ENCODE measurements around the gene RNF187.
A peak's percentile ranks its signal among the peaks of the same experiment; 100 is the strongest.

RNF187 gene

DNA sequence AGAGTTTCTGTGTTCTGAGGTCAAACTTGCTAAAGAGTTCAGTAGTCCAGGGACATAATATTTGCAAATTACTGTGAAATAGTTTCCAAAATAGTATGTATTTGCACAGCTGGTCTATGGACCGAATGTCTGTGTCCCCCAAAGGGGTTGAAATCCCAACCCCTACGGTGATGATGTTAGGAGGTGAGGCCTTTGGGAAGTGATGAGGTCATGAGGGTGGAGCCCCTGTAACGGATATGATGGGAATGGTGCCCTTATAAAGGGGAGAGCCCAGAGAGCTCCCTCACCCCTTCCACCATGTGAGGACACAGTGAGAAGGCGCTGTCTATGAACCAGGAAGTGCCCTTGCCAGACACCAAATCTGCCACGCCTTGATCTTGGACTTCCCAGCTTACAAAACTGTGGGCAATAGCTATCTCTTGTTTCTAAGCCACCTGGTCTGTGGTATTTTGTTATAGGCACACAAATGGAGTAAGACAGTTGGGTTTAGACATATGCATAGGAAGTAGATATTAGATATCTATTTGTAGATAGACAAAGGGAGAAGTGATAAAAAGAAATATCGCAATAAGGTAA, 21.7 kb downstream of the RNF187 start:
- no peak for DNase-seq (ENCODE audit: low read depth in 2 of 2)

- DNase-seq (ENCODE audit: low read depth in 2 of 2): no peak
These were observed 23.1 kb downstream of the RNF187 start for GRCh38 chr1:228510101-228510802.

GRCh38 chr1:228510803-228511413, 23.7 kb downstream of the RNF187 start:
- no peak for DNase-seq (ENCODE audit: low read depth in 2 of 2)

GRCh38 chr1:228511546-228512445, 24.6 kb downstream of the RNF187 start:
- DNase-seq (ENCODE audit: low read depth in 2 of 2): no peak

- DNase-seq (ENCODE audit: low read depth in 2 of 2): no peak
These were observed 25.6 kb downstream of the RNF187 start for GRCh38 chr1:228512781-228513198.

DNA sequence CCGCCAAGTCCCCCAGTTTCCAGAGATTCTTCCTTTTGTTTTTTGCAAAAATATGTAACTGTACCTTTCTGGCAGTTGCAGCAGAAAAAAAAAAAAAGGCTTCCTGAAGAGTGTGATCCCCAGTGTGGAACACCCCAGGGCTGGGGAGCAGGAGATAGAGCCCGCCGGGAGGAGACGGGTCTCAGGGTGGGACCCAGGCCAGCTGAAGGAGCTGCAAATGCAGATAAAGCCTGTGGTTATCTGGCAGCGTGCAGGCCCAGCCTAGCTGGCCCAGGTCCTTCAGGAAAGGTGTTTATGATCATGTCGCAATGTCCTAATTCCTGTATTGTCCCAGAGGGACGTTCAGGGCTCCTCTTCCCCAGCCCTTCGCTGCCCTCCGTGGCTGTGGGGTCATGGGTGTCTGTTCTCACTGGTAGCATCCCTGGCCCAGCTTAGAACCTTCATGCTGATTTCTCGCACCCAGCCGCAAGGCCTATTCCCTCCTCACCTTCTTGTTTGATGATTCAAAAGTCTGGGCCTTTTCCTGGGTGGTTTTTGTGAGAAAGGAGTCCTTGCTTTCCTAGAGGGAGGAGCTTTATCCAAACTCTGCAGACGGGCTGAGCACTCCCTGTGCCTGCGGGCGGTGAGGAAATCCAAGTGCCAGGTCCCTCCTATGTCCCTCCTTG, 26.2 kb downstream of the RNF187 start:
- no peak for DNase-seq (ENCODE audit: low read depth in 2 of 2)

- no peak for DNase-seq (ENCODE audit: low read depth in 2 of 2)
These were observed 27.2 kb downstream of the RNF187 start for GRCh38 chr1:228514421-228514820.

- peak; percentile 11 to 13 for DNase-seq (ENCODE audit: low read depth in 2 of 2)
These were observed 28.1 kb downstream of the RNF187 start for GRCh38 chr1:228515200-228515834.

- DNase-seq (ENCODE audit: low read depth in 2 of 2): no peak
These were observed 30.5 kb downstream of the RNF187 start for GRCh38 chr1:228517655-228518054.

GRCh38 chr1:228527596-228527995, 40.4 kb downstream of the RNF187 start:
- no peak for DNase-seq (ENCODE audit: low read depth in 2 of 2)

- no peak for DNase-seq (ENCODE audit: low read depth in 2 of 2)
These were observed 41.4 kb downstream of the RNF187 start for GRCh38 chr1:228528612-228529011.

- DNase-seq (ENCODE audit: low read depth in 2 of 2): no peak
These were observed 43.0 kb downstream of the RNF187 start for GRCh38 chr1:228530086-228530758.

DNA sequence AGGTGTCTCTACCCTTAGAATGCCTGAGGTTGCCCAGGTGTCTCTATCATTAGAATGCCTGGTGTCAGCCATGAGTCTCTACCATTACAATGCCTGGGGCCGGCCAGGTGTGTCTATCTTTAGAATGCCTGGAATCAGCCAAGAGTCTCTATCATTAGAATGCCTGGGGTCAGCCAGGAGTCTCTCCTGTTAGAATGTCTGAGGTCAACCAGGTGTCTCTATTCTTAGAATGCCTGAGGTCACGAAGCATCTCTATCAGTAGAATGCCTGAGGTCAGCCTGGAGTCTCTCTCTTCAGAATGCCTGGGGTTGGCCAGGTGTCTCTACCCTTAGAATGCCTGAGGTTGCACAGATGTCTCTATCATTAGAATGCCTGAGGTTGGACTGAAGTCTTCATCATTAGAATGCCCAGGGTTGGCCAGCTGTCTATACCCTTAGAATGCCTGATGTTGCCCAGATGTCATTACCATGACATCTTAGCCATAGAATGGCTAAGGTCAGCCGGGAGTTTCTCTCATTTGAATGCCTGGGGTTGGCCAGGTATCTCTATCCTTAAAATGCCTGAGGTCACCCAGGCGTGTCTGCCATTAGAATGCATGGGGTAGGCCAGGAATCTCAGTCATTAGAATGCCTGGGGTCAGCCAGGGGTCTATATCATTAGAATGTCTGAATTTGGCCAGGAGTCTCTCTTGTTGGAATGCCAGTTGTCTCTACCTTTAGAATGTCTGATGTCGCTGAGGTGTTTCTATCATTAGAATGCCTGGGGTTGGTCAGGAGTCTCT, 44.0 kb downstream of the RNF187 start:
- no peak for DNase-seq (ENCODE audit: low read depth in 2 of 2)

- DNase-seq (ENCODE audit: low read depth in 2 of 2): no peak
These were observed 51.6 kb downstream of the RNF187 start for GRCh38 chr1:228538831-228539230.

- DNase-seq (ENCODE audit: low read depth in 2 of 2): no peak
These were observed 53.2 kb downstream of the RNF187 start for GRCh38 chr1:228540161-228540917.

DNA sequence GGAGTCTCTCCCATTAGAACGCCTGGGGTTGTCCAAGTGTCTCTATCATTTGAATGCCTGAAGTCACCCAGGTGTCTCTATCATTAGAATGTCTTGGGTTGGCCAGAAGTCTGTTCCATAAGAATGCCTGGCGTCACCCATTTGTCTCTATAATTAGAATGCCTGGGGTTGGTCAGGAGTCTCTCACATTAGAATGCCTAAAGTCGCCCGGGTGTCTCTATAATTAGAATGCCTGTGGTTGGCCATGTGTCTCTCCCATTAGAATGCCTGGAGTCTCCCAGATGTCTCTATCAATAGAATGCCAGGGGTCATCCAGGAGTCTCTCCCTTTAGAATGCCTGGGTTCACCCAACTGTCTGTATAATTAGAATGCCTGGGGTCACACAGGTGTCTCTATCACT, 54.5 kb downstream of the RNF187 start:
- DNase-seq (ENCODE audit: low read depth in 2 of 2): no peak

GRCh38 chr1:228542376-228542775, 55.2 kb downstream of the RNF187 start:
- DNase-seq (ENCODE audit: low read depth in 2 of 2): no peak

DNA sequence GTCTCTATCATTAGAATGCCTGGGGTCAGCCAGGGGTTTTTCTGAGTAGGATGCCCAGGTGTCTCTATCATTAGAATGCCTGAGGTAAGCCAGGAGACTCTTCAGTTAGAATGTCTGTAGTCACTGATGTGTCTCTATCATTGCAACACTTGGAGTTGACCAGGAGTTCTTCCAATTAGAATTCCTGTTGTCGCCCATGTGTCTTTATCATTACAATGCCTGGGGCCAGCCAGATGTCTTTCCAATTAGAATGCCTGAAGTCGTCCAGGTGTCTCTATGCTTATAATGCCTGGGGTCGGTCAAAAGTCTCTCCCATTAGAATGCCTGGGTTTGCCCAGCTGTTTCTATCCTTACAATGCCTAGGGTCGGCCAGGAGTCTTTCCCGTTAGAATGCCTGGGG, 55.8 kb downstream of the RNF187 start:
- DNase-seq (ENCODE audit: low read depth in 2 of 2): no peak

DNA sequence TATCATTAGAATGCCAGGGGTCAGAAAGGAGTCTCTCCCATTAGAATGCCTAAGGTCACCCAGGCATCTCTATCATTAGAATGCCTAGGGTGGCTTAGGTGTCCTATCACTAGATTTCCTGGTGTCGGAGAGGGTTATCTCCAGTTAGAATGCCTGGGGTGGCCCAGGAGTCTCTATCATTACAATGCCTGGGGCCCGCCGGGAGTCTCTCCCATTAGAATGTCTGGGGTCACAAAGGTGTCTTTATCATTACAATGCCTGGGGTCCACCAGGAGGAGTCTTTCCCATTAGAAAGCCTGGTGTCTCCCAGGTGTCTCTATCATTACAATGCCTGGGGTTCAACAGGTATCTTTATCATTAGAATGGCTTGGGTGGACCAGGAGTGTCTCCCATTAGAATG, 56.2 kb downstream of the RNF187 start:
- DNase-seq (ENCODE audit: low read depth in 2 of 2): no peak

Measured in fibroblast of skin of left quadriceps (primary cell).